Measurements from ENCODE around the gene DHX32.
A peak's percentile ranks its signal among the peaks of the same experiment; 100 is the strongest.

Gene DHX32

DNA sequence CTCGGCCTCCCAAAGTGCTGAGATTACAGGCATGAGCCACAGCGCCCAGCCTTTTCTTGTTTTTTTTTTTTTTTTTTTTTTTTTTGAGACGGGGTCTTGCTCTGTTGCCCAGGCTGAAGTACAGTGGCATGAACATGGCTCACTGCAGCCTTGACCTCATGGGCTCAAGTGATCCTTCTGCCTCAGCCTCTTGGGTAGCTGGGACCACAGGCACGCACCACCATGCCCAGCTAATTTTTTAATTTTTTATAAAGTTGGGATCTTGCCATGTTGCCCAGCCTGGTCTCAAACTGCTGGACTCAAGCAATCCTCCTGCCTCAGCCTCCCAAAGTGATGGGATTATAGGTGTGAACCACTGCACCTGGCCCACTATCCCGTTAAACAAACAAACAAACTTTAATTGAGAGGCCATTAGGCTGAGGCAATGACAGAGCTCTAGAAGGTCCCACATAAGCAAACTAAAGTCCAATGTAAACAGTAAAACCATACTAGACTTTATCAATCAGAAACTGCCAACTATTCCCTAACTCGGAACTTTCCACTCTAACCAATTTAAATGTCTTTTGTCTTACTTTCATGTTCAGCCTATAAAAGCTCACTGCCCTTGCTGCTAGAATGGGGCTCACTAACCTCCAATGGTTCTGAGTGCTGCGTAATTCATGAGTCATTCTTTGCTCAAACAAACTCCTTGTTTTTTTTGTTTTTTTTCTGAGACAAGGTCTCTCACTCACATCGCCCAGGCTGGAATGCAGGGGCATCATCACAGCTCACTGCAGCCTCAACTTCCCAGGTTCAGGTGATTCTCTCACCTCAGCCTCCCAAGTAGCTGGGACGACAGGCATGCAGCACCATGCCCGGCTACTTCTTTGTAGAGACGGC lies 1.9 kb downstream of the DHX32 start:
- DNase-seq, result no peak
- TF ChIP-seq, protein P1, sequence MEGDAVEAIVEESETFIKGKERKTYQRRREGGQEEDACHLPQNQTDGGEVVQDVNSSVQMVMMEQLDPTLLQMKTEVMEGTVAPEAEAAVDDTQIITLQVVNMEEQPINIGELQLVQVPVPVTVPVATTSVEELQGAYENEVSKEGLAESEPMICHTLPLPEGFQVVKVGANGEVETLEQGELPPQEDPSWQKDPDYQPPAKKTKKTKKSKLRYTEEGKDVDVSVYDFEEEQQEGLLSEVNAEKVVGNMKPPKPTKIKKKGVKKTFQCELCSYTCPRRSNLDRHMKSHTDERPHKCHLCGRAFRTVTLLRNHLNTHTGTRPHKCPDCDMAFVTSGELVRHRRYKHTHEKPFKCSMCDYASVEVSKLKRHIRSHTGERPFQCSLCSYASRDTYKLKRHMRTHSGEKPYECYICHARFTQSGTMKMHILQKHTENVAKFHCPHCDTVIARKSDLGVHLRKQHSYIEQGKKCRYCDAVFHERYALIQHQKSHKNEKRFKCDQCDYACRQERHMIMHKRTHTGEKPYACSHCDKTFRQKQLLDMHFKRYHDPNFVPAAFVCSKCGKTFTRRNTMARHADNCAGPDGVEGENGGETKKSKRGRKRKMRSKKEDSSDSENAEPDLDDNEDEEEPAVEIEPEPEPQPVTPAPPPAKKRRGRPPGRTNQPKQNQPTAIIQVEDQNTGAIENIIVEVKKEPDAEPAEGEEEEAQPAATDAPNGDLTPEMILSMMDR (IDR thresholded peaks at IDR 0.05; ENCODE audit: low read depth, low read length), result no peak
- no peaks in the 10 kb centered on the region; the same call in 1 of the 2 replicates for H3K27me3 ChIP-seq
- H3K4me3 ChIP-seq (ENCODE audit: low read depth, low read length), result no peak overlapping the region
- H3K4me1 ChIP-seq, result no peaks in the 10 kb centered on the region
- H3K9me3 ChIP-seq, result no peaks in the 10 kb centered on the region
- no peaks in the 10 kb centered on the region for H3K36me3 ChIP-seq

DNA sequence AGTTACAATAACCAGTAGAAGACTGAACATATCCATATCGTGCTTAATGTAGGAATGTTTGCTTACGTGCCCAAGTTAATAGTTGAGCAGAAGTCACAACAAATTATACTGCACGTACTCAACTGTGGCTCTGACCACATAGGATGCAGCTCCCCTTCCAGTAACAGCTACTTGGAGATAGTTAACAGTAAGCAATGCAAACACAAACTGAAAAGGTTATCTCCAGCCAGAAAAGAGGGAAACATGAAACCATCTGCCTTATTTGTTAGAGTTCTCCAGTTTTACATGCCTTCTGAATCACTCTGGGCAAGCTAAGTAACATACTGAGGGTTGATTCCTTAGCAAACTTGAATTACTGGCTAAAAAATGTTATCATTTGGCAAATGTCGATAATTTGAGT lies 9.8 kb downstream of the DHX32 start:
- no peak for DNase-seq
- Histone ChIP-seq H3K9me3 (no peaks in the 10 kb centered on the region), H3K36me3 (no peaks in the 10 kb centered on the region), H3K4me1 (no peaks in the 10 kb centered on the region), H3K4me3 (ENCODE audit: low read depth, low read length) (no peak overlapping the region), H3K27me3 (no peaks in the 10 kb centered on the region)
- TF ChIP-seq, protein P1 (IDR thresholded peaks at IDR 0.05; ENCODE audit: low read depth, low read length), result no peak

DNA sequence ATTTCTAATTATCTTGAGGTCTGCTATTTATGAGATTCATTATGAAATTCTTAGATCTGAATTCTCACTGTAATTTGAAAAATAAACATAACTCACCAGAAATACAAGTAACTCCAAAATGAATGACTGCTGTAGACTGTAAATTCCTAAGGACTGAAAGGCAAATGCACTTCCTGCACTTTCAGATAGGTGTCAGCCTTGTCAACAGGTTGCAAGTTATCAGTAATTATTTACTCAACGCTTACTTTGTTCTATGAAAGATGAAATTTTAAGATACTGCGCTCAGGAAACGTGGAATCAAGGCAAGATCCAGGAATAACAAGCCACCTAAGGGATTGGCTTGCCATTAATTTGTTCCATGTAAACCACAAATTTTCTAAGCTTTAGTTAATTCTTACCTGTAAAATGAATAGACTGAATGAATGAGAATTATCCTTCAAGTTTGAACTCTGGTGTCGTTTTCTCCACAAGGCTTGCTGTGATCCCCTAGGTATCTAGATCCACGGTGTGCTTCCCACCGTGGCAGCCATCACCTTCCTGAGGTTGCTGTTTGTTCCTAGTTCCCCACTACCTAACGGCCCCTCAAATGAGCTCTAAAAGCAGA lies 12.6 kb downstream of the DHX32 start:
- TF ChIP-seq, protein P1 (IDR thresholded peaks at IDR 0.05; ENCODE audit: low read depth, low read length), result peak; percentile 61
- no peaks in the 10 kb centered on the region for H3K9me3 ChIP-seq
- DNase-seq, result no peak
- H3K4me1 ChIP-seq, result no peaks in the 10 kb centered on the region
- no peaks in the 10 kb centered on the region for H3K36me3 ChIP-seq
- H3K27me3 ChIP-seq, result no peaks in the 10 kb centered on the region
- H3K4me3 ChIP-seq (ENCODE audit: low read depth, low read length), result no peak overlapping the region

DNA sequence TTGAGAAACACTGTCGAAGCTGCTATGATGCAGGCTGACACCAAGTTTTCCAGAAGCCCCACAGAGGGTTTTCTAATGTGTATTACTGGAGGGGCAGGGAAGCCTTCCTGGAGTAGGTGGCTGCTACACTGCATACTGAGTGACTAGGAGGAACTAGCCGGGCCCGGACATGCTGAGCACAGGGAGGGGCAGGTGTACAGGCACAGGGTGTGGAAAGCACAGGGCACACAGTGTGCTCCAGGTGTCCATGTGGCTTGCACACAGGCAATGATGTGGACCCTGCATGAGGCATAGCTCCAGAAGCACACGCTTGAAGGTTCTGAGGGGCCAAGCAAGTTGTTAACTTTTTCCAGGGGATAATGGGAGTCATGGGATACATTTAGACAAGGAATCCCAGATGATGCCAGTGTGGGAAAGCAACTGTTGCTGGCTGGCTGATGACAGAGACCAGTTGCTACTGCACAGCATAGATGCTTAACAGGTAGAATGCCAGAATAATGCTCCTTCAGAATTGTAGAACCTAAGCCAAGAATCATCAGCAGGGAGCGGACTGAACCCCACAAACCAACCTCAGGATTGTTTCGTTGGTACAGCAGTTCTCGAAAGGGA lies 14.6 kb downstream of the DHX32 start:
- Histone ChIP-seq H3K36me3 (no peaks in the 10 kb centered on the region), H3K4me3 (ENCODE audit: low read depth, low read length) (no peak overlapping the region), H3K9me3 (no peaks in the 10 kb centered on the region), H3K27me3 (no peaks in the 10 kb centered on the region), H3K4me1 (no peaks in the 10 kb centered on the region)
- DNase-seq, result no peak
- TF ChIP-seq, protein P1 (IDR thresholded peaks at IDR 0.05; ENCODE audit: low read depth, low read length), result no peak

DNA sequence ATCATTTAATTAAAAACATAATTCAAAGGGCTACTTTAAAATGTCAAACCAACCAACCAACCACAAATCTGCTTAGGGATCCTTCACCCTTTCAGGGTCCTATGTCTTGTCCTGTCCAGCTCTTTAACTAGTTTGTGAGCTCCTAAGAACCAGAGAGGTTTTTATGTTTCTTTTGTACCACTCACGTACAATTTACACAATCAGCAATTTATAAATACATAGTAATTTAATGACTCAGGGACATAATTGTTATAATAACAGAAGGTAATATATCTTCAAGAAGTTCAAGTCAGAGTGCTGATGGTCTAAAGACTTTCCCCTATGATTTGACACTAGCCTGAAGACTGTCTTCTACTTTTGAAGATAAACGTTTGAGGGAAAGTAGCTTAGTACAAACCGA lies 16.0 kb downstream of the DHX32 start:
- TF ChIP-seq, protein P1 (IDR thresholded peaks at IDR 0.05; ENCODE audit: low read depth, low read length), result no peak
- H3K4me3 ChIP-seq (ENCODE audit: low read depth, low read length), result no peak overlapping the region
- no peak for DNase-seq
- no peaks in the 10 kb centered on the region for H3K36me3 ChIP-seq
- H3K27me3 ChIP-seq, result no peaks in the 10 kb centered on the region
- no peaks in the 10 kb centered on the region for H3K4me1 ChIP-seq
- H3K9me3 ChIP-seq, result no peaks in the 10 kb centered on the region
